ENCODE results near the gene WASF2.

DNA sequence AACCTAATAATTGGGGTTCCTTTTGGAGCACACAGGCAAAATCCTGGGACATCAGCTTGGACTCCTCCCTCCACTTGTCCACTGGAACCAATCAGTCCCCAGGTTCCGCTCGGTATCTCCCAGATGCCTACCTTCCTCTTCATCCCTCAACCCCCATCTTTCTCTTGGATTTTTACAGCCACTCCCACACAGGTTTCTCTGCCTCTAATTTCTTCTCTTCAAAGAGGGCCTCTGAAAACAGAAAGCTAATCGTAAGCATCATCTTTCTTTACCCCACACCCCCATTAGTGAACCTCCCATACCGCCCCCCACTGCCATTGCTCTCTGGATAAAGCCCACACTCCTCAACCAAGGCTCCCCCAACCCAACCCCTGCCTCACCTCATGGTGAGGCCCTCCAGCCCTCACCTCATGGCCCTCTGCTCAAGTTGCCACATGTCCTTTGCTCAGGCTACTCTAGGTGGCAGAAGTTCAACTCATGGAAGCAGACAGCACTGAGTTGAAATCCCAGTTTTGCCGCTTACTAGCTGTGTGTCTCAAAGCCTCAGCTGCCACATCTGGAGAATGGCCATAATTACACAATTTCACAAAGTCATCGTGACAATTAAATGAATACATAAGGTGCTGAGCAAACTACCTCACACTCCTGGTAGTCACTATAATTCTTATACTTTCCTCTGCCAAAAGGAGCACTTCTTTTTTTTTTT, 18.1 kb upstream of the WASF2 start:
- TF ChIP-seq POLR2A (IDR thresholded peaks at IDR 0.05; ENCODE audit: low read depth, low read length) = no peak
- TF ChIP-seq TAF1 (IDR thresholded peaks at IDR 0.05; ENCODE audit: low read depth, low read length) = no peak

Data from GM12891 (cell line).